Activated T-cell treated with anti-CD3 and anti-CD28 coated beads, Interleukin-2, amount 50 U/mL, for 1 hour (primary cell): ENCODE results near the gene PIK3C2G.
"Not testable (repeated sequence)": the region's sequence is repeated elsewhere in the genome, so short reads cannot be mapped to it uniquely, and the experiment has no call there.

ENCODE experiments used
- DNase-seq: peaks from one replicate; pipeline ENCODE4 v3.0.0-alpha.2; 2020

The PIK3C2G gene

GRCh38 chr12:18652596-18652995, 391.3 kb downstream of the PIK3C2G start:
- DNase-seq = no peak

GRCh38 chr12:18653465-18653864, 392.1 kb downstream of the PIK3C2G start:
- DNase-seq = no peak

- DNase-seq = no peak
Measured at GRCh38 chr12:18655351-18655750, 394.0 kb downstream of the PIK3C2G start.

DNA sequence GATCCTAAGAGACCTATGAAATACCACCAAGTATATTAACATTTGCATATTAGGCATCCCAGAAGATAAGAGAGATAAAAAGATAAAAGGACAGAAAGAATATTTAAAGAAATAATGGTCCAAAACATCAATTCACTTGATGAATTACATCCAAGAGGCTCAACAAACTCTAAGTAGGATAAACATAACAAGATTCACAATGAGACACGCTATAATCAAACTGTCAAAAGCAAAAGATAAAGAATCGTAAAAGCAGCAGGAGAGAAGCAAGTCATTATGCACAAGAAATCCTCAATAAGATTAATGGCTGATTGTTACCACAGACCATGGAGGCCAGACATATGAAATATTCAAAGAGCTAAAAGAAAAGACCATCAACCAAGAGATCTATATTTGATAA, 396.9 kb downstream of the PIK3C2G start:
- no peak for DNase-seq

DNA sequence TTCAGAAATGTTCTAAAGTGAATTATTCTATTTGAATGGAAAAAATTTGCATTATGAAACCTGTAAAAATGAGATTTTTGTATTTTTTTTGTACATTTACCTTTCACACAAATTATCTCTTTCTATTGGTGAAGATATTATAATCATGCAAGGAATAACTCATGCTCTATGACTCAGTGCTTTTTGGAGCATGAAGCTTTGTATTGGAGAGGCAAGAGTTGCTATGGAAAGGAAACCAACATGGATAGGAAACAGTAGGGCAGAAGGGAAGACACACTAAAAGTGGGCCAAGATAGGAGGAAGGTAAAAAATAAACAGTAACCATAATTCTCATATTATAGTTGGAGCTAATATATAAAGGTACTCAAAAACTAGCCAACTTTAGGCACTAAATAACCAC, 397.5 kb downstream of the PIK3C2G start:
- DNase-seq = no peak

DNA sequence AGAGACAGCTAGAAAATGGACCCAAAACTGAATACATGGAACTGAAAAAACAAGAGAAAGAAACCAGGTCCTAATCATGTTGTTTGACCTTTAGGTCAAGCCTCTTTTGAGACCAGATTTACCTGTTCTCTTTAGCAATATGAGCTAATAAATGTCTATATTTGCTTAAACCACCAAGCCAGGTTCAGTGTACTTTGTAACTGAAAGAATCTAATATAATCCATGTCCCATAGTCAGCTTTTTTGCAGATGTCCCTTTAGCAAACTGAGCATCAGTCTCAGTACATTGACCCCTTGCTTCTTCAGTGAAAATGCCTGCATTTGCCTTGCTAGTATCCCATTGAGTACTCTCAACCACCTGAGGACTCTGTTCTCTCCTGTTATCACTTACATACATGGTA, 414.8 kb downstream of the PIK3C2G start:
- DNase-seq = no peak

GRCh38 chr12:18676996-18677588, 415.8 kb downstream of the PIK3C2G start:
- DNase-seq = no peak

- no peak for DNase-seq
Measured at GRCh38 chr12:18681818-18682217, 420.5 kb downstream of the PIK3C2G start.

DNA sequence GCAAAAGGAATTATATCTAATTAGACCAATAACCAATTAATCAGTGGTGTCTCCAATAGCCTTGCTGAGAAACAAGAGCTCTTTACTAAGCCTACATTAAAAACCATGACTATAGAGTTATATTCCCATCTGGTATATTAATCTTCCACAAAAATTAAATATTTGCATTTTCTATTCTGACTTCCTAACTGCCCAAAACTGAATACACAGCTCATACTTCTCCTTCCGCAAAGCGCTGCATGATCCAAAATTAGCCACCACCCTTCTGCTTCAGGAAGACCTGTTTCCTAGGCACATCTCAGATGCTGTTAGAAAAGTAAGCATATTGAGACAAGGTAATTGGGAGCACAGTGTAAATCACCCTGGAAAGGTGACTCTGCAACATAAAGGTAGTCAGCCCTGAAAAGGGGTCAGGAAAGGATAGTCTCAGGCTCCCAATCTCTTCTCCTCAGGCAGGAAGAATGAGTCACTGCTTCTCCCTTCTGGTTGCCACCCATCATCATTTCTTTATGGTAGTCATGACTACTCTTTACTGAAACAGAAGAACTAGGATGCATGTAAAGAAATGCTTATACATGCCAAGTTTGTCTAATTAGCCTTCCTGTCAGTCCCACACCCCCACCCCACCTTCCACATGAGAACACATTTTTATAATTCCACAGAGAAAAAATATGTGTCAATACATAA, 422.2 kb downstream of the PIK3C2G start:
- no peak for DNase-seq

DNA sequence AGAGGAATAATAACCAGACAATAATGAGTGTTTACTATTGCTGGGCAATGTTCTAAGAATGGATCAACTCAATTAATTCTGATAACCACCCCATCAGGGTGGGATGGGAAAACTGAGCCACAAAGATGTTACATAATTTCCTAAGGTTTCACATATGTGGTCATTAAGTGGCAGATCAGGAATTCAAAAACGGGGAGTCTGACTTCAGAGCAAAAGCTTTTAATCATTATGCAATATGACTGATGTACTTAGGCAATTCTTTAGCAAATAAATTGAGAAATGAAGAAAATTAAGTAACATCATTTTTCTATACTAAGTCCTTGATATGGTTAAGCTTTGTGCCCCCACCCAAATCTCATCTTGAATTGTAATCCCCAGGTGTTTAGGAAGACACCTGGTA, 423.1 kb downstream of the PIK3C2G start:
- DNase-seq = no peak

- DNase-seq = no peak
Measured at GRCh38 chr12:18689771-18690170, 428.5 kb downstream of the PIK3C2G start.

- no peak for DNase-seq
Measured at GRCh38 chr12:18690653-18691052, 429.3 kb downstream of the PIK3C2G start.

DNA sequence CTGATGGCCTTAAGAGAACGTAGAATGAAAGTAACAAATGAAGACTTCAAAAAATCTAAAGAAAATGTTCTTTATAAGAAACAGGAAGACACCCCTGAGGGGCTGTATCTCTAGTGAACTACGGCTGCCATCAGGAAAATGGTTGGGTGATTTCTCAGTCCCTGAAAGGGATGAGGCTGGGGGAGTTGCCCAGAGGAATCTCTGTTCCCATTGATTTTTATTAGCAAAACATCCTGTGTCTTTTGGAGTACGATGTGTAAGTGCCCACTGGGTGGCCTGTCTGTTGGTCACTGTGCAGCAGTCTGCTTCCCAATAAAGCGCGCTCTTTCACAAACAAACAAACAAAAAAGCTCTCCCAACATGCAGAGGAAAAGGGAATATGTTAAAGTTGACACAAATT, 432.7 kb downstream of the PIK3C2G start:
- DNase-seq = not testable (repeated sequence)

DNA sequence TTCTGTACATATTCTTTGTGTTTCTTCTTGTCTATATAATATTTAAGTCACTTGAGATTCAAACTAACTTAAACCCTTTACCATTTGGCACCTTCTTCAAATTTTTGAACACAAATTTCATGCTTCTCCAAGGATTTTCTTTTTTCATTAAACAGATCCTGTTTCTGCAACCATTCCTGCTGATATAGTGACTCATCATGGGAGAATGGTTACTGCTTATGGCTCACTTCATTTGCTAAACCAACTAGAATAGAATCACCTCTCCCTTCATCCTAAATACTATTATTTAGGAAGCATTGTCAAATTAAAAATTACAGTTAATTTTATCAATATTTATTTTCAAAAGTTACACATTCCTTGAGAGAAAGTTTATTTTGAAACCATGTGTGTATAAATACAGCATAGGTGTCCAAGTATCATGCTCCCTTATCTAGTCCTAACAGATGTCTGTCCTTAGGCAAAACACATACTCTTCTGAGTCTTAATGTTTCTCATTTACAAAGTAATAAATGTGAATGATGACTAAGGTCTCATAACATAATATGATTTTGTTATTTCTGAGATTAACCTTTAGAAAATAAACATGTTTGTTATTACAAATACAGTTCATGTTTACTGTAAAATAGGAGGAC, 435.8 kb downstream of the PIK3C2G start:
- no peak for DNase-seq
